Measurements from ENCODE around the gene ERC2.

DNA sequence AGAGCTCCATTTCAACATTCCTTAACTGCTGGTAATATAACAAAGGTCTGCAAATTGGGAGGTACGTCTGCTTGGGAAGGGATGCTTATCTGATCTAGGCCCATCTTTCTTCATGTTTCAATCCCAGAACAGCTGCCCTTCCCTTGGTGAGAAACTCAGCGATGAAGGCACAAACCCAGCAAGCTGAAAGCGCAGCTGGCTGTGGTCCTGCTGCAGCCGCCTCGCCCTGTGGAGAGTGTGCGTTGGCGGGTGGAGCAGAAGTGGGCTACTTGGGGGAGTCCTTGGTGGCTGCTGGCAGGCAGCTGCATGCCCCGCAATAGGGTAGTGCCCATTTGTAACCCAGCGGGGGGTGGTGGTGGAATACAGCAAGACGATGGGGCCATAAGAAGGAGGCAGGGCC, 820.6 kb downstream of the ERC2 start:
- no peak for TF ChIP-seq TAF1 (IDR thresholded peaks at IDR 0.05; ENCODE audit: low read depth)
- TF ChIP-seq, protein P1, sequence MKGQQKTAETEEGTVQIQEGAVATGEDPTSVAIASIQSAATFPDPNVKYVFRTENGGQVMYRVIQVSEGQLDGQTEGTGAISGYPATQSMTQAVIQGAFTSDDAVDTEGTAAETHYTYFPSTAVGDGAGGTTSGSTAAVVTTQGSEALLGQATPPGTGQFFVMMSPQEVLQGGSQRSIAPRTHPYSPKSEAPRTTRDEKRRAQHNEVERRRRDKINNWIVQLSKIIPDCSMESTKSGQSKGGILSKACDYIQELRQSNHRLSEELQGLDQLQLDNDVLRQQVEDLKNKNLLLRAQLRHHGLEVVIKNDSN (IDR thresholded peaks at IDR 0.05), result no peak
- TF ChIP-seq EP300 (IDR thresholded peaks at IDR 0.05; ENCODE audit: borderline replicate concordance), result no peak
- TF ChIP-seq, protein P2, sequence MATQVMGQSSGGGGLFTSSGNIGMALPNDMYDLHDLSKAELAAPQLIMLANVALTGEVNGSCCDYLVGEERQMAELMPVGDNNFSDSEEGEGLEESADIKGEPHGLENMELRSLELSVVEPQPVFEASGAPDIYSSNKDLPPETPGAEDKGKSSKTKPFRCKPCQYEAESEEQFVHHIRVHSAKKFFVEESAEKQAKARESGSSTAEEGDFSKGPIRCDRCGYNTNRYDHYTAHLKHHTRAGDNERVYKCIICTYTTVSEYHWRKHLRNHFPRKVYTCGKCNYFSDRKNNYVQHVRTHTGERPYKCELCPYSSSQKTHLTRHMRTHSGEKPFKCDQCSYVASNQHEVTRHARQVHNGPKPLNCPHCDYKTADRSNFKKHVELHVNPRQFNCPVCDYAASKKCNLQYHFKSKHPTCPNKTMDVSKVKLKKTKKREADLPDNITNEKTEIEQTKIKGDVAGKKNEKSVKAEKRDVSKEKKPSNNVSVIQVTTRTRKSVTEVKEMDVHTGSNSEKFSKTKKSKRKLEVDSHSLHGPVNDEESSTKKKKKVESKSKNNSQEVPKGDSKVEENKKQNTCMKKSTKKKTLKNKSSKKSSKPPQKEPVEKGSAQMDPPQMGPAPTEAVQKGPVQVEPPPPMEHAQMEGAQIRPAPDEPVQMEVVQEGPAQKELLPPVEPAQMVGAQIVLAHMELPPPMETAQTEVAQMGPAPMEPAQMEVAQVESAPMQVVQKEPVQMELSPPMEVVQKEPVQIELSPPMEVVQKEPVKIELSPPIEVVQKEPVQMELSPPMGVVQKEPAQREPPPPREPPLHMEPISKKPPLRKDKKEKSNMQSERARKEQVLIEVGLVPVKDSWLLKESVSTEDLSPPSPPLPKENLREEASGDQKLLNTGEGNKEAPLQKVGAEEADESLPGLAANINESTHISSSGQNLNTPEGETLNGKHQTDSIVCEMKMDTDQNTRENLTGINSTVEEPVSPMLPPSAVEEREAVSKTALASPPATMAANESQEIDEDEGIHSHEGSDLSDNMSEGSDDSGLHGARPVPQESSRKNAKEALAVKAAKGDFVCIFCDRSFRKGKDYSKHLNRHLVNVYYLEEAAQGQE (IDR thresholded peaks at IDR 0.05; ENCODE audit: low read depth), result no peak
- no peak for TF ChIP-seq CREB1 (IDR thresholded peaks at IDR 0.05; ENCODE audit: low read depth)
- TF ChIP-seq YY1 (IDR thresholded peaks at IDR 0.05; ENCODE audit: low read depth), result no peak
- TF ChIP-seq RAD21 (IDR thresholded peaks at IDR 0.05; ENCODE audit: low read depth), result no peak
- no peak for TF ChIP-seq ZBTB7A (IDR thresholded peaks at IDR 0.05; ENCODE audit: low read depth)
- no peak for TF ChIP-seq CEBPB (IDR thresholded peaks at IDR 0.05)
- no peak for TF ChIP-seq NFIC (IDR thresholded peaks at IDR 0.05)
- no peak for TF ChIP-seq TEAD4 (IDR thresholded peaks at IDR 0.05)

Measured in Ishikawa (cell line).